H1 (cell line): ENCODE measurements around the gene TDRD9.

ENCODE experiments used
- BACH1 ChIP-seq: IDR thresholded peaks from 2 replicates; pipeline ENCODE4 v1.6.1; 2012; ENCODE audit warnings: low read length, improper control_type of control experiment
- CEBPB ChIP-seq: IDR thresholded peaks from 2 replicates; pipeline ENCODE4 v1.6.1; 2012; ENCODE audit warnings: low read depth, low read length
- EGR1 ChIP-seq: IDR thresholded peaks from 2 replicates; pipeline ENCODE4 v1.6.1; 2011; ENCODE audit warnings: low read depth, low read length, borderline replicate concordance
- EZH2 ChIP-seq: fragments of 200-600 bp; sonication (generic); IDR thresholded peaks from 2 replicates; pipeline ENCODE4 v1.7.1; 2012; ENCODE audit warnings: low read depth, mild to moderate bottlenecking, moderate library complexity, low read length, inconsistent platforms; ENCODE audit not compliant: severe bottlenecking
- MAFK ChIP-seq: IDR thresholded peaks from 2 replicates; pipeline ENCODE4 v1.6.1; 2012; ENCODE audit warnings: low read depth, mild to moderate bottlenecking, improper control_type of control experiment, low read length
- NRF1 ChIP-seq: IDR thresholded peaks from 2 replicates; pipeline ENCODE4 v1.6.1; 2011; ENCODE audit warnings: mild to moderate bottlenecking, low read depth, low read length, improper control_type of control experiment
- POLR2A ChIP-seq, 2 experiments: IDR thresholded peaks; 1 replicate in 1 of 2; 2 replicates in 1 of 2; pipeline ENCODE4 v1.6.1; 2011; ENCODE audit warnings: low read depth in 2 of 2, low read length in 2 of 2, mild to moderate bottlenecking in 2 of 2; ENCODE audit errors: control extremely low read depth in 1 of 2
- POLR2AphosphoS5 ChIP-seq: IDR thresholded peaks from 2 replicates; pipeline ENCODE4 v1.6.1; 2011; ENCODE audit warnings: low read depth, low read length
- SIN3A ChIP-seq, 2 experiments: IDR thresholded peaks in 1 of 2; conservative IDR thresholded peaks in 1 of 2; 2 replicates each; pipeline ENCODE4 v1.6.1; 2011 to 2012; ENCODE audit warnings: low read length in 2 of 2, improper control_type of control experiment in 1 of 2, low read depth in 1 of 2, mild to moderate bottlenecking in 1 of 2
- TAF1 ChIP-seq: IDR thresholded peaks from 2 replicates; pipeline ENCODE4 v1.6.1; 2011; ENCODE audit warnings: mild to moderate bottlenecking, low read depth, low read length
- TAF7 ChIP-seq: optimal IDR thresholded peaks from 2 replicates; pipeline ENCODE3; 2011; ENCODE audit warnings: low read depth, mild to moderate bottlenecking, inconsistent platforms, low read length, moderate library complexity, borderline replicate concordance
- TF ChIP-seq, protein P1 (sequence below): IDR thresholded peaks from 2 replicates; pipeline ENCODE4 v1.6.1; 2011; ENCODE audit warnings: low read depth, mild to moderate bottlenecking, low read length; ENCODE audit not compliant: insufficient read depth
- TF ChIP-seq, protein P2 (sequence below), 3 experiments: IDR thresholded peaks; 1 replicate in 2 of 3; 2 replicates in 1 of 3; pipeline versions ENCODE4 v1.5.1 to v1.6.1; 2011; ENCODE audit warnings: low read length in 3 of 3, mild to moderate bottlenecking in 3 of 3, inconsistent platforms in 2 of 3, low read depth in 1 of 3, moderate library complexity in 1 of 3; ENCODE audit not compliant: insufficient read depth in 1 of 3; ENCODE audit errors: control extremely low read depth in 1 of 3
- TF ChIP-seq, protein P3 (sequence below): IDR thresholded peaks from 2 replicates; pipeline ENCODE4 v1.6.1; 2012; ENCODE audit warnings: low read length, inconsistent platforms

DNA sequence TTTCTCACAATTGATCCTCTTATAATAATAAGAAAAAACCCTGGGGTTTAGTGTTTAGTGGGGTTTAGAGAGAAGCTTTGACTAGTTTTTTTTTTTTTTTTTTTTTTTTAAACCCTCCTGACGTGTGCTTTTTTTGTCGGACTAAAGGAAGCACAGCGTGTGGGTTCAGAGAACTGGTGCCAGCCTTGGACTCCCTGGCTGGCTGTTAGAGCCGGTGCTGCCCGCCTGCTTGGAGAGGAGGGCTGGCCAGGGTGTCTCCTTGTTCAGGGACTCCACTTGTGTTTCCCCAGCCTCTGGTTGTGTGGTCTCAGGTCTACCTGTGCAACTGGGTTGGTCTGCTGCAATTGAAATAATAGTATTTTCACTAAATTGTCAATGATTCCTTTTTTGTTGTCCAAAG is 103.1 kb downstream of the TDRD9 start:
- TF ChIP-seq POLR2A (IDR thresholded peaks at IDR 0.05; ENCODE audit: control extremely low read depth in 1 of 2, low read depth in 2 of 2, low read length in 2 of 2) (no peak), SIN3A (conservative IDR thresholded peaks at IDR 0.05 in 1 of 2, IDR thresholded peaks at IDR 0.05 in 1 of 2; ENCODE audit: low read depth in 1 of 2, low read length in 2 of 2) (no peak), NRF1 (no peak), CEBPB (no peak), MAFK (no peak), EGR1 (no peak), EZH2 (no peak), TAF1 (no peak), TAF7 (no peak), POLR2AphosphoS5 (no peak), BACH1 (no peak)
- TF ChIP-seq, protein P1, sequence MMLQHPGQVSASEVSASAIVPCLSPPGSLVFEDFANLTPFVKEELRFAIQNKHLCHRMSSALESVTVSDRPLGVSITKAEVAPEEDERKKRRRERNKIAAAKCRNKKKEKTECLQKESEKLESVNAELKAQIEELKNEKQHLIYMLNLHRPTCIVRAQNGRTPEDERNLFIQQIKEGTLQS, result no peak
- TF ChIP-seq, protein P2, sequence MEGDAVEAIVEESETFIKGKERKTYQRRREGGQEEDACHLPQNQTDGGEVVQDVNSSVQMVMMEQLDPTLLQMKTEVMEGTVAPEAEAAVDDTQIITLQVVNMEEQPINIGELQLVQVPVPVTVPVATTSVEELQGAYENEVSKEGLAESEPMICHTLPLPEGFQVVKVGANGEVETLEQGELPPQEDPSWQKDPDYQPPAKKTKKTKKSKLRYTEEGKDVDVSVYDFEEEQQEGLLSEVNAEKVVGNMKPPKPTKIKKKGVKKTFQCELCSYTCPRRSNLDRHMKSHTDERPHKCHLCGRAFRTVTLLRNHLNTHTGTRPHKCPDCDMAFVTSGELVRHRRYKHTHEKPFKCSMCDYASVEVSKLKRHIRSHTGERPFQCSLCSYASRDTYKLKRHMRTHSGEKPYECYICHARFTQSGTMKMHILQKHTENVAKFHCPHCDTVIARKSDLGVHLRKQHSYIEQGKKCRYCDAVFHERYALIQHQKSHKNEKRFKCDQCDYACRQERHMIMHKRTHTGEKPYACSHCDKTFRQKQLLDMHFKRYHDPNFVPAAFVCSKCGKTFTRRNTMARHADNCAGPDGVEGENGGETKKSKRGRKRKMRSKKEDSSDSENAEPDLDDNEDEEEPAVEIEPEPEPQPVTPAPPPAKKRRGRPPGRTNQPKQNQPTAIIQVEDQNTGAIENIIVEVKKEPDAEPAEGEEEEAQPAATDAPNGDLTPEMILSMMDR (IDR thresholded peaks at IDR 0.05; ENCODE audit: control extremely low read depth in 1 of 3, insufficient read depth in 1 of 3, low read depth in 1 of 3, low read length in 3 of 3), result no peak
- TF ChIP-seq, protein P3, sequence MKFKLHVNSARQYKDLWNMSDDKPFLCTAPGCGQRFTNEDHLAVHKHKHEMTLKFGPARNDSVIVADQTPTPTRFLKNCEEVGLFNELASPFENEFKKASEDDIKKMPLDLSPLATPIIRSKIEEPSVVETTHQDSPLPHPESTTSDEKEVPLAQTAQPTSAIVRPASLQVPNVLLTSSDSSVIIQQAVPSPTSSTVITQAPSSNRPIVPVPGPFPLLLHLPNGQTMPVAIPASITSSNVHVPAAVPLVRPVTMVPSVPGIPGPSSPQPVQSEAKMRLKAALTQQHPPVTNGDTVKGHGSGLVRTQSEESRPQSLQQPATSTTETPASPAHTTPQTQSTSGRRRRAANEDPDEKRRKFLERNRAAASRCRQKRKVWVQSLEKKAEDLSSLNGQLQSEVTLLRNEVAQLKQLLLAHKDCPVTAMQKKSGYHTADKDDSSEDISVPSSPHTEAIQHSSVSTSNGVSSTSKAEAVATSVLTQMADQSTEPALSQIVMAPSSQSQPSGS, result no peak
